HG03097 (cell line): Measurements from ENCODE around the gene DCAF12L1.

ENCODE experiments used
- ATAC-seq: cut with Tn5 transposase; IDR thresholded peaks from one replicate; pipeline ENCODE4 v1.9.1; 2021; ENCODE audit not compliant: unreplicated experiment, low FRiP score

The DCAF12L1 gene

DNA sequence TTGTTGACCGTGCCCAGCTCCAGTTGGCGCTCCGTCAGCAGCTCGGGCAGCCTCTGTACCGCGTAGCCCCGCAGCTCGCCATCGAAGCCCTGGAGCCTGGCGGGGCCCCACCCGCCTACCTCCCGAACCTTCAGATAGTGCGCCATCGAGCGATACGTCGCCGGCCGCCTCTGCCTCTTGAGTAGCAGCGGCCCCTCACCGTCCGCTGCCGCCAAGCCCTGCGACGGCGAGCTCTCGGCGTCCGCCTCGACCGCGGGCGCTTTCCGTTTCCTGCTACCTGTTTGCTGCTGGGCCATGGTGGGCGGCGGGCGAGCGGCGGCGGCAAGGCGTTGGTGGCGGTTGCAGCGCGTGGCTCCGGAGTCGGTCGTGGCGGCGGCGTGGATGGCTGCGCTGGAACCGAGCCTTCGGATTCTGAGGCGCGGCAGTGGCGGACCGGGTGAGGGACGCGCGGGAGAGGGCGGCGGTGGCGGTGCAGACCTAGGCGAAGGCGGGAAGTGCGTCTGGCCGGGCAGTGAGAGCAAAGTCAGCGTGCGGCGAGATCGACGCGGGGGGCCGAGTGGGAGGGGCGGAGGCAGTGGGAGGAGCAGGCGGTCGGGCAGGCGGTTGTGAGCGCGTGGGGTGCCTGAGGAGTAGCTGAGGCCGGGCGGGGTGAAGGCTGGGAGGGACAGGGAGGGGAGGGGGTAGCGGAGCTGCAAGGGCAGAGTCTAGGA lies at the start of gene DCAF12L1:
TSS of gene DCAF12L1 (minus strand) at position 502 of the 710 bp plus-strand sequence. CDS start at position 296, 206 bp downstream.
- ATAC-seq: no peak

DNA sequence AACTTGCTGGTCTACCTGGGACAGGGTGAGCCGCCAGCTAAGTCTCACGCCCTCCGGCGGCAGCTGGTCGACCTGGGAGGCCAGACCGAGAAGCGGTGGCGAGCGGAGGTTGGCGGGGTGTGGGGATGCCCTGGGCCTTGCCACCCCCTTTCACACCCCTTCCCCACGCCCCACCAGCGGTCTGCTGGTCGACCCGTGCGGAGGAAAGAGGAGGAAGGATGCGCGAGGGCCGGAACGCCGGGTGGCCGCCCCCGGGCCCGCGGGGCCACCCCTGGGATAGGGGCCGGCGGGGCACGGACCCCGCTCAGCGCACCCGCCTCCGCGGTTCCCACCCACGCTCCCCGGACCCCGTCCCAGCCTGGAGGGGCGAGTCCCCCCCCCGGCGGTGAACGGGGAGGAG lies 28.3 kb upstream of the DCAF12L1 start:
- no peak for ATAC-seq

DNA sequence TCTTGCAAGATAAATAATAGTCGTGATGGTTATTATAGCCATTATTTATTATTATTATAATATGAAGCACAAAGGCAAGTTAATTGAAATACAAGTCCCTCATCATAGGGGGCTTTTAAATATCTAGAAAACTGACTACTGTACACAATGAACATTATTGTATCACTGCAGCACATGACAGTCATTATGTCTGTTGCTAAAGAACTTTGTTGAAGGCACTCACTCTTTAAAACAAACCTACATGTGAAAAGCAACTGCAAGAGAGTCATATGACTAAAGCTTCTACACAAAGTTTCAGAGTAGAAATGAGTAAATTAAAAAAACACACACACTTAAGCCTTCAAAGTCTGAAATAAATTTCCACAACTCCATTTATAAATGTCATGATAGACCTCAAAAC lies 23.3 kb upstream of the DCAF12L1 start:
- ATAC-seq: no peak

DNA sequence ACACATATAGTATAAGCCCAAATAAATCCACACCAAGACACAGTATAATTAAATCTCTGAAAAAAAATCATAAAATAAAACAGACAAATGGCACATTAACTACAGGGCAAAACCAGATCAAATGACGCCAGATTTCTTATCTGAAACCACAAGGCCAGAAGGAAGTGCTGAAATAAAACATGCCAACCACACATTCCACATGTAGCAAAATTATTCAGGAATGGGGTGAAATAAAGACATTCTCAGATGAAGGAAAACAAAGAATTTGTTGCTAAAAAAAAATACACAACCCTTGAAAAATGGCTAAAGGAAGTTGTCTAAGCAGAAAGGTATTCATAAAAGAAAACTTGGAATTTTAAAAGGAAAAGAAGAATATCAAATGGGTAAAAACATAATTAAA lies 4.5 kb upstream of the DCAF12L1 start:
- ATAC-seq: no peak

DNA sequence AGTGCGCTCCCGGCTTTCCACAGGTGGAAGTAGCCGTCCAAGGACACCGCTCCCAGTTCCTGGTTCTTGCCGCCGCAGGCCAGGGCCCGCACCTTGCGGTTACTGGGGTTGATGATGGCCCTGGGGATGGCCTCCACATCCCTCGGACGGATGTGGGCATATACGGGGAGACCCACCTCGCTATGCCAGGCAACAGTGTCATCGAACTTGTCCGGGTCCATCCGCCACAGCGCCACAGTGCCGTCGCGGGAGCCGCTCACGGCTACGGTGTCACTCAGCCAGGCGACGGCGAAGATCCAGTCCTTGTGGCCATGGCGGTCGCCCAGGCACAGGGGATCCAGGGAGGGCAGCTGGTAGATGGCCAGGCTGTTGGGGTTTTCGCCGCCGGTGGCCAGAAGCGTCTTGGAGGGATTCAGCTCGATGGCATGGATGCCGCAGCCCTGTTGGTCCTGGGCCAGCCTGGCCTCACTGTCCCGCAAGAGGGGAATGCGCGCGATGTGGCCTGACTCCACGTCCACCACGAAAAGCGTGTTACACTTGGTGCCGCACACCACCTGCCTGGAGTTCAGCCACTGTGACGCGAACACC lies 795 bp downstream of the DCAF12L1 start:
- ATAC-seq: no peak

DNA sequence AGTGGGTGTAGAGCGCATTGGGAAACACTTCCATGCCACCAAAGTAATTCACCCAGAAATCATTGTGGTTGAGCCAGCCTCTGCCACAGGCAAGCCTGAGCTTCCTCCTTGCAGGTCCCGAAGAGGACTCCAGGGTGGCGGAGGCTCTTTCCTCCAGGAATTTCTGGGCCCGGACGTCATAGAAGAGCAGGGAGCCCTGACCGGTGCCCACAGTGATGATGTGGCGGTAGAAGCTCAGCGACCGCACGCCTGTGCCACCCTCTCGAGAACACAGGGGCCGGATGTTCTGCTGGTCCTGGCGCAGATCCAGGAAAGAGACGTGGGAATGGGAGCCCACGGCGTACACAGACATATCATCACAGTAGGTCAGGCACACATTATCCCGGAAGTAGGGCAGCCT lies 1.3 kb downstream of the DCAF12L1 start:
- ATAC-seq: no peak

DNA sequence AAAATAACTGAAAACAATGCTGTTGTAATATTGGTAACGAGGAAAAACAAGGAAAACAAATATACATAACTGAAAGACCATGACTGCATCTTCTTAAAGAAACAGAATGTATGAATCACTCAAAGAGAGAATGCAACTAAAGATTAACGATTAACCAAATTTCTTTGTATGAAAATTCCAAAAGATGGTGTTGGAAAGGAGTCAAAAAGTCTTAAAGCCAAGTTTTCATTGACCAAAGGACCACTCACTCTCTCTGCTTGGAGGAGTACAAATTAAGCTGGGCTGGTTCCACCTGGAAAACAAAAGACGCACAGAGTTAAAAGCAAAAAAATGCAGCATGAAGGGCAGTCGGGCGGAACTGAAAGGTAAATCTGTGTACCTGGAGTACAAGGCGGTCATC lies 1.8 kb downstream of the DCAF12L1 start:
- no peak for ATAC-seq

DNA sequence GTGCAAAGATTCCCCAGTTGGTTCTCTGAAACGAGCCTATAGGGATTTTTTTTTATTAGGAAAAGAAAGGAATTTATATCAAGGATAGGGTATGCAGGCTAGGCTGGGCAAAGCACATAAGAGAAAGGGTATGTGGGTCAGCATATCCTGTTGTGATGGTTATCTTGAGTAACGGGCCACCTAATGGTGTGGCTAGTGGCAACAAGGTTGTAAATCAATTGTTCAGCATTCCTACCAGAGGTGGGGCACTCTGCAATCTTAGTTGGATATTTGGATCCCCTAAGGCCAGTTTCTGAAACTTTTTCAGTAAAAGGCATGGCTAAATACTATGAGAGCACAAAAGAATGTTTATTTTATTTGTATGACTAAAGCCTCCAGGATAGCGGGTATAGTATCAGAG lies 42.7 kb downstream of the DCAF12L1 start:
- ATAC-seq: no peak
